GM21528 (cell line): Measurements from ENCODE around the gene HS3ST3B1.

Experiments
- ATAC-seq: cut with Tn5 transposase; IDR thresholded peaks from one replicate; pipeline ENCODE4 v1.9.1; 2021; ENCODE audit warnings: mild to moderate bottlenecking, moderate library complexity; ENCODE audit not compliant: unreplicated experiment, low FRiP score

HS3ST3B1 gene

GRCh38 chr17:14300575-14301278 is at the start of gene HS3ST3B1:
Gene HS3ST3B1 (plus strand): TSS chr17:14301081. CDS start chr17:14301519, 438 bp downstream.
- ATAC-seq = peak; percentile 92

GRCh38 chr17:14261406-14261805 is 39.5 kb upstream of the HS3ST3B1 start:
- no peak for ATAC-seq

- no peak for ATAC-seq
Observed at GRCh38 chr17:14268264-14268663, 32.6 kb upstream of the HS3ST3B1 start.

GRCh38 chr17:14269473-14269872 is 31.4 kb upstream of the HS3ST3B1 start:
- no peak for ATAC-seq

- ATAC-seq = no peak
Observed at GRCh38 chr17:14270508-14270907, 30.4 kb upstream of the HS3ST3B1 start.

- no peak for ATAC-seq
Observed at GRCh38 chr17:14276535-14277250, 24.2 kb upstream of the HS3ST3B1 start.

GRCh38 chr17:14281530-14281929 is 19.4 kb upstream of the HS3ST3B1 start:
- ATAC-seq = no peak

GRCh38 chr17:14282726-14283125 is 18.2 kb upstream of the HS3ST3B1 start:
- no peak for ATAC-seq

- ATAC-seq = no peak
Observed at GRCh38 chr17:14289162-14289561, 11.7 kb upstream of the HS3ST3B1 start.

- ATAC-seq = no peak
Observed at GRCh38 chr17:14294876-14295275, 6.0 kb upstream of the HS3ST3B1 start.

GRCh38 chr17:14295676-14296075 is 5.2 kb upstream of the HS3ST3B1 start:
- no peak for ATAC-seq

GRCh38 chr17:14296166-14296910 is 4.5 kb upstream of the HS3ST3B1 start:
- ATAC-seq = no peak

GRCh38 chr17:14297161-14297851 is 3.6 kb upstream of the HS3ST3B1 start:
- no peak for ATAC-seq

- ATAC-seq = no peak
Observed at GRCh38 chr17:14298221-14298946, 2.5 kb upstream of the HS3ST3B1 start.

GRCh38 chr17:14298947-14299279 is 2.0 kb upstream of the HS3ST3B1 start:
- no peak for ATAC-seq

GRCh38 chr17:14299280-14300141 is 1.4 kb upstream of the HS3ST3B1 start:
- ATAC-seq = no peak

GRCh38 chr17:14301279-14302090 is 604 bp downstream of the HS3ST3B1 start:
- peak; percentile 5 for ATAC-seq

GRCh38 chr17:14302091-14302430 is 1.2 kb downstream of the HS3ST3B1 start:
- ATAC-seq = peak; percentile 33
